GM18858 (cell line): ENCODE measurements around the gene HEATR1.

Source experiments
- ATAC-seq: cut with Tn5 transposase; IDR thresholded peaks from one replicate; pipeline ENCODE4 v1.9.1; 2021; ENCODE audit not compliant: unreplicated experiment

HEATR1 gene

DNA sequence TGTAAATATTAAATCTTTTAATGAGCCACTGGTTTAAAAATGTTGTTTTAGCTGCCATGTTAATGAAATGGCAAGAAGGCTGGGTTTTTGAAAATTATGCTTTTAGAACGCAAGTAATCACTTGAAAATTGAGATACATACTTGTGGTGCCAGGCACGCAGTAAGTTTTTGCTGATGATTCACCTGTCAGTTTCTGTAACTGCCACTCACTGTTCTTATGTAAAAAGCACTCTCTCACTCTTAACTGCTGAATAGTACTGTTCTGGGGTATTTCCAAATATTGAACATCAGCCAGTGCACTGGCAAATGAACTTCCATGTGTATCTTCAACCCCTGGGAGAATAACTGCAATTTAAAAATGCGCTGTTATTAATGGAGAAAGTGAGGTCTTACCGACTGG, 62.6 kb downstream of the HEATR1 start:
- ATAC-seq: no peak

GRCh38 chr1:236540813-236541465, 63.4 kb downstream of the HEATR1 start:
- ATAC-seq: no peak

DNA sequence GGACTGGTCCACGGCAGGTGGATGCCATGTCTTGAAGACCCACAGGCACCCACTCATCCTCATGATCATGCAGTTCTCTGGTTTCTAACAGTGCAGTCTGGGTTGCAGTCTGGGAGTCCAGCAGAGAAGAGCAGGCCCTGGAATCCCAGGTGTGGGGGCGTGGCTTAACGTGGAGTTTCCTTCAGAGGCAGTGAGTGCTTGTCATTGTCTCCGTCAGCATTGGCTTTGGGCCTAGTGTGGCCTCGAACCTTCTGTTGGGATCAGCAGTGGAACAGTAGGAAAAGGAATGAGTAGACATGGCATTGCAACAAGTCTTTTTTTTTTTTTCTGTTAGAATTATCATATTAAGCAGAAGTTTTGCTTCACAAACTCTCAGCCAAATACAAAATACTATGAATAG, 67.8 kb downstream of the HEATR1 start:
- ATAC-seq: no peak

- no peak for ATAC-seq
Observed at GRCh38 chr1:236535662-236536161, 68.6 kb downstream of the HEATR1 start.

GRCh38 chr1:236535190-236535589, 69.1 kb downstream of the HEATR1 start:
- no peak for ATAC-seq

DNA sequence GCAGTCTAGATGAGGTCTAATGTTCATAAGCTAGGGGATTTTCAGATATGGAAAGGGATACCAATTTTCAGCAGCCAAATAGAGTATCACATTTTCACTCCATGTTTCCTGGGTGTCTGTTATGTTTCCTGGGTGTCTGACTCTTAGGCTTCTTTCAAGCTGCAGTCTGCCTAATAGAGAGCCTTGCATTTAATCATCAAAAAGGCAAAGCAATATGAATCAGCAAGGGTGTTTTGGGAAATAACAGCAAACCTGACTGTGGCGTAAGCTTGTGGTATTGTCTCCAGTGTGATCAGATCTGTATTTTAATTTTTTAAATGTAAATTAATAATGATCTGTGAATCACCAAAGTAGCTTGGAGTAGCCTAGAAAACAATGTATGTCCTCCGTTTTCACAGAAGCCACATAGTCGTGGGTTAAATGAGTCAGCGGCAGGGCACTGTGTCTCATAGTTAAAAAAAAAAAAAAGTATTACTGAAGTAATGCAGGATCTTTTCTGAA, 70.1 kb downstream of the HEATR1 start:
- no peak for ATAC-seq

- no peak for ATAC-seq
Observed at GRCh38 chr1:236532850-236533249, 71.5 kb downstream of the HEATR1 start.

DNA sequence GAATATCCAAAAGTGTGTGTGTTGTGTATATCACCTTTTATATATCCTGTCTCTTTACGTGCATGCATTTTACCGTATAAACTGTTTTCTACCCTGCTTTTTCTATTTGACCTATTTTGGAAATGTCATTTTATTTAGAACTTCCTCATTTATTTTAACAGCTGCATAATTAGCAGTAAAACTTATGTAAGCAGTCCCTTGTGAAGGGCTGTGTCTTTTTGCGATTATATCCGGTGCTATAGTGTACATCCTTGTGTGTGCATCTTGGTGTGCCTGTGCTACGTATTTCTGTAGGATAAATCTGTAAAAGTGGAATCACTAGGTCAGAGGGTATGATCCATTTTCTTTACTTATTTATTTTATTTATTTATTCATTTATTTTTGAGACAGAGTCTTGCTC, 73.4 kb downstream of the HEATR1 start:
- ATAC-seq: no peak

GRCh38 chr1:236530286-236530685, 74.0 kb downstream of the HEATR1 start:
- ATAC-seq: no peak

- no peak for ATAC-seq
Observed at GRCh38 chr1:236526079-236526478, 78.2 kb downstream of the HEATR1 start.

DNA sequence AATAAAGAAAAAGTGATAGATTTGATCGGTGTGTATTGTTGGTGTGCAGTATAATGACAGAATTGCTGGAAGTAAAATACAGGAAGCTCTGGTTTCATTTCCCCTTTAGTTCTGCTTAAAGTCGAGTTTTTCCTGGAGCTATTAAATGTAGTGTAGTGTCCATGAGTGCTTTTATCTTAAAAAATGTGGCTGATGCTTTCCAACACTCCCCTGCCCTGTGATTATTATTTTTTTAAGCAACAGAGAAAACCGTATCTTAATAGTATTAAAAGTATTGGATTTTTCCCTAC, 79.5 kb downstream of the HEATR1 start:
- no peak for ATAC-seq

GRCh38 chr1:236524142-236524894, 80.0 kb downstream of the HEATR1 start:
- peak; percentile 91 for ATAC-seq

- ATAC-seq: peak; percentile 44
Observed at GRCh38 chr1:236523704-236524141, 80.6 kb downstream of the HEATR1 start, which contains the start of gene LGALS8. Gene LGALS8, plus strand, starts transcription at chr1:236523982. Its CDS starts 2,089 bp downstream, at chr1:236526071.

- no peak for ATAC-seq
Observed at GRCh38 chr1:236522937-236523703, 81.2 kb downstream of the HEATR1 start.

DNA sequence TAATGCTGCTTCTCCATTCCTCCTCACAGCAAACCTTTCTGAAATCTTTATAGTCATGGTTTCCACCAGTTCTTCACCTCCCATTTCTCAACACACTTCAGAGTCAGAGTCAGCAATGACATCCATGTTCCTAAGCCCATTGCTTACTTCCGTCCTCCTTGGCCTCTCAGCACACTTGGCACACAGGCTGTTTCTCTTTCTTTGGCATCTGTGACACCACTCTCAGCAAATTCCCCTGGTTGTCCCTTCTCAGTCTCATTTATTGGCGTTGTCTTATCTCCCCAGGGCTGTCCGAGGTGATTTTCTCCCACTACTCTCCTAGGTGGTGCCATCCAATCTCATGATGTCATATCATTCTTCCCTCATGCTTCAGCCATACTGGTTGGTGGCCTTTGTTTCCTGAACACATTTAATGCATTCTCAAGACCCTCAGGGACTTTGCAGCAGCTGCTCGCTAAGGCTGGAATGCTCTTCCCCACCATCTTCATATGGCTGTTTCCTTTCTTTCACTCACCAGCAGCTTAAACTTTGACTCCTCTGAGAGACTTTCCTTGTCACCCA, 83.8 kb downstream of the HEATR1 start:
- no peak for ATAC-seq

DNA sequence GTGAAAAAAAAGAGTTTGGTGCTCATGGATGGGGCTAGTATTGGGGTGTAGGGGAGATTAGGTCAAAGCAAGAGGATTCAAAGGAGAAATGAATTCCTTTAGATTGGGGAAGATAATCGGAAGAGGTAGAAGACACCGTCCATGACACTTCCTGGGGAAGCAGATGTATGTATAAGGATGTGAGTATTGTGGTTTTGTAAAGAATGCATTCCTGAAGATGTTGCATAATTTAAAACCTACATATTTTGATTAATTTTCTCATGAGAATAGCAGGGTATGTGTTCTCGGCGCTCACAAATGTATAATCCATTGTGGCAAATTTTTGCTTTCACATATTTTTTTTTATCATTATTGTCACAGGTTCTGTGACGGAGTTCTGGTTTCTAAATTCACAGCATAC, 86.0 kb downstream of the HEATR1 start:
- ATAC-seq: no peak

- no peak for ATAC-seq
Observed at GRCh38 chr1:236516929-236517704, 87.2 kb downstream of the HEATR1 start.

GRCh38 chr1:236515443-236515958, 88.8 kb downstream of the HEATR1 start:
- ATAC-seq: no peak

GRCh38 chr1:236514703-236515442, 89.4 kb downstream of the HEATR1 start:
- no peak for ATAC-seq
